Effector memory CD4-positive, alpha-beta T cell (primary cell): ENCODE data around the gene GOPC.
"Not testable (repeated sequence)": the region's sequence is repeated elsewhere in the genome, so short reads cannot be mapped to it uniquely, and the experiment has no call there.

Experiments used
- DNase-seq, 3 donors: peaks; one replicate each; pipeline ENCODE4 v3.0.0-alpha.2; 2020
- H3K27ac ChIP-seq: 2 replicates; pipeline ENCODE4 v1.7.0; 2013; ENCODE audit warnings: mild to moderate bottlenecking, low read length, moderate library complexity; ENCODE audit not compliant: insufficient read depth, poor library complexity, severe bottlenecking
- H3K27me3 ChIP-seq: replicated peaks from 2 replicates; pipeline ENCODE4 v1.7.0; 2013; ENCODE audit warnings: mild to moderate bottlenecking, low read length; ENCODE audit not compliant: insufficient read depth, control insufficient read depth, poor library complexity, severe bottlenecking
- H3K36me3 ChIP-seq: 2 replicates; pipeline ENCODE4 v1.7.0; 2013; ENCODE audit warnings: mild to moderate bottlenecking, low read length, moderate library complexity; ENCODE audit not compliant: control insufficient read depth, insufficient read depth
- H3K4me1 ChIP-seq: 2 replicates; pipeline ENCODE4 v1.7.0; 2013; ENCODE audit warnings: low read length, mild to moderate bottlenecking; ENCODE audit not compliant: control insufficient read depth, insufficient read depth, poor library complexity, severe bottlenecking
- H3K4me3 ChIP-seq: 2 replicates; pipeline ENCODE4 v1.7.0; 2013; ENCODE audit warnings: low read length, low read depth, mild to moderate bottlenecking; ENCODE audit not compliant: insufficient read depth, poor library complexity, severe bottlenecking
- H3K9me3 ChIP-seq: 2 replicates; pipeline ENCODE4 v1.7.0; 2013; ENCODE audit warnings: mild to moderate bottlenecking, low read length, moderate library complexity; ENCODE audit not compliant: control insufficient read depth
- total RNA-seq, 3 donors: gene quantifications; one replicate each; lab custom pipeline; 2026; lab: John Stamatoyannopoulos, UW

Gene GOPC
- total RNA-seq: 30.5 to 37.0 (median 35.6) reads per million in 3 donors

DNA sequence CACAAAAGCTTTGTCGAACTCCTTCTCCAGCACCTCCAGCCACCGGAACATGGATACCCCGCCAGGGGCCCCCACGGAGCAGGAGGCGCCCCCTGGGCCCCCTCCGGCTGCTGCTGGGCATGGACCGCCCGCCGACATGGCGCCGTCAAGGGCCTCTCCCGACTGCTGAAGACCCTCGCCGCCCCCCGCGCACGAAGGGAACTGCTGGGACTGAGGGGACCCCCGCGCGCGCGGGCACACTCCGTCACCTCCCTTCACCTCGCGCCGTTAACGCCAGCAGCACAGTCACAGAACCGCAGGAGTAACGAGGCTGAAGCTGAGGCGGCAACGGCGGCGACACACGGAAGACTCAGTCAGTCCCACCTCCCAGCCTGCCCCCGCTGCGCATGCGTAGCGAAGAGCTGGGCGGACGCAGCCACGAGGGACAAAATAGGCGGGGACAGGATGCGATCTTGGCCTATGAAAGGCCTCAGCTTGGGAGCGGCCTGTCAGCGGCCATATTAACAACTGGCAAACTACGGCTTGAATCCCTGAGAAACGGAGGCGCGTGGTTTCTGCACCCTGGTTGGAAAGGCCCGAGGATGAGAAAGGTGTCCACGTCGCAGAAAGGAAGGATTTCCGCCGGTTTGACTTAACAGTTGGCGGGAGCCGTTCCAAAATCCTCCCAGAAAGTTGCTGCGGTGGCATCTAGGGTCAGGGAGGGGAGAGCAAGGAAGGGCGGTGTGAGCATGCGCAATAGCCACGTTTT, at the start of gene GOPC:
Gene GOPC (minus strand): TSS at position 361 of the 748 bp plus-strand sequence. CDS start 223 bp downstream, at position 138.
- DNase-seq: peak; percentile 93
- Histone ChIP-seq H3K4me3 (peak within 1 kb of the TSS; percentile 94), H3K4me1 (peaks cover 13% of the 10 kb centered on the region), H3K27me3 (no peaks in the 10 kb centered on the region), H3K9me3 (no peaks in the 10 kb centered on the region), H3K27ac (peak within 1 kb of the TSS; percentile 77), H3K36me3 (no peaks in the 10 kb centered on the region)

DNA sequence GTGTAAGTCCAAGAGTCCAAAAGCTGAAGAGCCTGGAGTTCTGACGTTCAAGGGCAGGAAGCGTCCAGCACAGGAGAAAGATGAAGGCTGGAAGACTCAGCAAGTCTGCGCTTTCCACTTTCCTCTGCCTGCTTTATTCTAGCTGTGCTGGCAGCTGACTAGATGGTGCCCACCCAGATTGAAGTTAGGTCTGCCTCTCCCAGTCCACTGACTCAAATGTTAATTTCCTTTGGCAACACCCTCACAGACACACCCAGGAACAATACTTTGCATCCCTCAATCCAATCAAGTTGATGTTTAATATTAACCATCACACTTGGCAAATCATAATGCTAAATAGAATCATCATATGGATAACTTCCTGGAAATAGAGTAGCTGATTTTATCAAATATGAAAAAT, 49.7 kb upstream of the GOPC start:
- H3K27ac ChIP-seq, H3K27me3 ChIP-seq, H3K4me1 ChIP-seq, DNase-seq, H3K4me3 ChIP-seq, H3K9me3 ChIP-seq, H3K36me3 ChIP-seq: not testable (repeated sequence)

DNA sequence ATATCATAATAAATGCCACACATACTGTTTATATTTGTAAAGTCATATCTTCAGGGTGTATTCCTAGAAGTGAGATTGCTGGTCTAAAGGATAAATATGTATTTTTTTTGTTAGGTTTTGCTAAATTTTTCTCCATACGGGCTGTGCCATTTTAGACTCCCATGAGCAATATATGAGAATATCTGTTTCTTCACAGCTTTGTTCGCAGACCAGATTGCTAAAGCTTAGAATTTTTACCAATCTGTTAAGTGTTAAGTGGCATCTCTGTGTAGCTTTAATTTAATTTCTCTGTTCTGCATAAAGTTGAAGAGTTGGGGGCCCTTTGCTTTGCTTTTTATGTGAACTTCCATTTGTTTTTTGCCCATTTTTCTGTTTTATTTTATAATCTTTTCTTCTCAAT, 40.7 kb upstream of the GOPC start:
- no peak for DNase-seq
- H3K4me3 ChIP-seq: no peak overlapping the region
- H3K27ac ChIP-seq: no peak overlapping the region
- no peaks in the 10 kb centered on the region for H3K4me1 ChIP-seq
- H3K9me3 ChIP-seq: no peaks in the 10 kb centered on the region
- H3K36me3 ChIP-seq: no peaks in the 10 kb centered on the region
- H3K27me3 ChIP-seq: no peaks in the 10 kb centered on the region

DNA sequence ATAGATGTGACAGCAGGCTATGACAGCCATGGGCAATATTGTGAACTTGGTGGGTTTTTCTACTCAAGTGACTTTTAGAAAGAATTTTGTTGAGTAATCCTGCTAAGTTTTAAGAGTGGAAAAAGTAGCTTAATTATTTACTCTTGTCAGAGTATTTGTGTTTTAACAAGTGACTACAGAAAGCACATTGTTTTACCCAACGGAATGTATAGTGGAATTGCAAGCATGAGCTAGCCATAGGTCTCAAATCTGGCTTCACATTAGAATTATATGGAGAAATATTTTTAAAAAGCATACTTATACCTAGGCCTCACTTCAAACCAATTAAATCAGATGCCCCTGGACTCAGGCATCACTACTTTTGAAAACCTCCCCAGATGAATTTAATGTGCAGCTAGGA, 35.5 kb upstream of the GOPC start:
- no peaks in the 10 kb centered on the region for H3K4me1 ChIP-seq
- H3K27me3 ChIP-seq: no peaks in the 10 kb centered on the region
- no peak overlapping the region for H3K27ac ChIP-seq
- H3K4me3 ChIP-seq: no peak overlapping the region
- no peaks in the 10 kb centered on the region for H3K9me3 ChIP-seq
- H3K36me3 ChIP-seq: no peaks in the 10 kb centered on the region
- no peak for DNase-seq

DNA sequence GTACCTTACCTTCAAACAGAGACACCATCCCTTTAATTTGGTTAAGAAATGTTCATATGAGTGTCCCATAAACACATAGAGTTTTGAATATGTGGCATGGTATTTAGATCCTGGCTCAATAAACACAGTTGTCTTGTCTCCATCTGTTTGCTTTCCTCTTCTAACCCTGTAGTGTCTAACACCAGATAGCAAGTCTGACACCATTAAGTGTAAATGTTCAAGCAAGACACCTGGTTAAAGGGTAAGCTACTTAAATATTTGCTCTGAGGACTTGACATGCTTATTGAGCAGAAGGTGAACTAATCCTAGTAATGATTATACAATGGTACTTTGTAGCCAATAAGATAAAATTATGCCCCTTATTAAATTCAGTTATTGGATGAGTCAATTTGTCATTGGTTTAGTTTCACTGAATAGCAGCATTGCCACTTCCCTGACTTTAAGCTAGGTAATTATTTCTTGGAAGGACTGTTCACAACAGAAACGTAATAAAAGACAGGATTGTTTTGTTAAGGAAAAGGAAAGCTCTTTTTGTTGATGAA, 26.9 kb upstream of the GOPC start:
- no peaks in the 10 kb centered on the region for H3K36me3 ChIP-seq
- no peak for DNase-seq
- peaks cover 5% of the 10 kb centered on the region for H3K27me3 ChIP-seq
- H3K9me3 ChIP-seq: no peaks in the 10 kb centered on the region
- no peaks in the 10 kb centered on the region for H3K4me1 ChIP-seq
- H3K27ac ChIP-seq: no peak overlapping the region
- no peak overlapping the region for H3K4me3 ChIP-seq

DNA sequence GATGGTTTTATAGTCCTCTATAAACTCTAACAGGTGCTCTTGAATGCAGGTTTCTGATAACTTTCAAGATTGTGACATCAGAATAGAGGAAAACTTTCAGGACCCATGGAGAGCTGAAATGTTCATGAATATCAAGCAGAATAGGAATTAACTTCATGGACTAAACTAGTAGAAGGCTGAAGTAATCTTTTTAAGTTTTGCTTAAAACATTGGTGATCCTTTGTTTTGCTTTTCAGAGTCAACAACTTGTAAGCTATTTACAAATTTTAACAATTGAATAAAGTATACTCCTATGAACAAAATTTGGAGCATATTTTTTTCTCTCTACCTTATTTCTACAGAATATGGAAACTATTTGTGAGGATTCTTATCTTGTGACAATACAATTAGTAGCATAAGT, 25.2 kb upstream of the GOPC start:
- H3K4me1 ChIP-seq: no peaks in the 10 kb centered on the region
- no peak for DNase-seq
- H3K9me3 ChIP-seq: no peaks in the 10 kb centered on the region
- peaks cover 5% of the 10 kb centered on the region for H3K27me3 ChIP-seq
- H3K36me3 ChIP-seq: no peaks in the 10 kb centered on the region
- no peak overlapping the region for H3K4me3 ChIP-seq
- H3K27ac ChIP-seq: no peak overlapping the region

DNA sequence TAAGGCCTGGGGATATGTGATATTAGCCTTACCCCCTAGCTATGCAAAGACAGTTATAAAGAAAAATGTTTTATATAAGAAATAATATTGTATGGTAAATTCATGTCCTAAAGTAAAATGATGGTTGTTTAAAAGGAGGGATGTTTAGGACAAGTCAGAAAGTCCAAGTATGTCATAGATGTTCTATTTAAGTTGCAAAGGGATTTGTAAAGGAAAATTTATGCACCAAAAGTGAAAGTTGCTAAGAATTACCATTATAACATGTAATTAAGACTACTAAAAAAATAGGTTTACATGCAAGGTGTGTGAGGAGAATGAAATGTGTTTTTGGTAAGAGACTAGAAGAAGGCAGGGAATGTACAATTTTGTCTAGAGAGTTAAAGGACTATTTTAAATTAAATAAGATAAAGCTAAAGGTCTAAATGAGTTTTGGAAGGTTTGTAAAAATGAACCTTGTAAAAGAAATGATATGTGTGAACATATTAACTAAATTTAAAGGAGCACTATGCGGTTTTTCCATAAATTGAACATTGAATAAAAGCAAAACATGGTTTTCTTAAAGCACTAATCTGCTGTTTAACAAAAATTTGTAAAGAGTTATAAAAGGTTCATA, 22.7 kb upstream of the GOPC start:
- Histone ChIP-seq H3K9me3 (no peaks in the 10 kb centered on the region), H3K36me3 (no peaks in the 10 kb centered on the region), H3K4me1 (no peaks in the 10 kb centered on the region), H3K27me3 (no peaks in the 10 kb centered on the region), H3K27ac (no peak overlapping the region), H3K4me3 (no peak overlapping the region)
- no peak for DNase-seq

DNA sequence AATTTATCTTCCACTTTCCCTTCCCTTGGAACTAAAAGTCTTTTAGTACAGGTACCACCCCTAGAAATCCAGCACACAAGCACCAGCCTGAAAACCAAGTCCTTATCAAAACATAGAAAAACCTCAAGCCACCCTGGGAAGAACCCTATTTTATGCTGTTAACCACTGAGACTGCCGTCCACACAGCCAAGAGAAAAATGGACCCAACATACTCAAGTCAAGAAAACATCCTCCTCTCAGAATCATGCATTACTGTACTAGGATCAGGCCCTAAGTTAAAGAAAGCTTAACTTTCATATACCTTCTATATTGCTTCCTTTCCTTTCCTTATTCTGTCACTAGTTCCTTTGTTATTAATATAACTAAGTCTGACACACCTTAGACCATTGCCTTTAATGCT, 16.9 kb upstream of the GOPC start:
- H3K36me3 ChIP-seq: no peaks in the 10 kb centered on the region
- no peak for DNase-seq
- no peaks in the 10 kb centered on the region for H3K27me3 ChIP-seq

DNA sequence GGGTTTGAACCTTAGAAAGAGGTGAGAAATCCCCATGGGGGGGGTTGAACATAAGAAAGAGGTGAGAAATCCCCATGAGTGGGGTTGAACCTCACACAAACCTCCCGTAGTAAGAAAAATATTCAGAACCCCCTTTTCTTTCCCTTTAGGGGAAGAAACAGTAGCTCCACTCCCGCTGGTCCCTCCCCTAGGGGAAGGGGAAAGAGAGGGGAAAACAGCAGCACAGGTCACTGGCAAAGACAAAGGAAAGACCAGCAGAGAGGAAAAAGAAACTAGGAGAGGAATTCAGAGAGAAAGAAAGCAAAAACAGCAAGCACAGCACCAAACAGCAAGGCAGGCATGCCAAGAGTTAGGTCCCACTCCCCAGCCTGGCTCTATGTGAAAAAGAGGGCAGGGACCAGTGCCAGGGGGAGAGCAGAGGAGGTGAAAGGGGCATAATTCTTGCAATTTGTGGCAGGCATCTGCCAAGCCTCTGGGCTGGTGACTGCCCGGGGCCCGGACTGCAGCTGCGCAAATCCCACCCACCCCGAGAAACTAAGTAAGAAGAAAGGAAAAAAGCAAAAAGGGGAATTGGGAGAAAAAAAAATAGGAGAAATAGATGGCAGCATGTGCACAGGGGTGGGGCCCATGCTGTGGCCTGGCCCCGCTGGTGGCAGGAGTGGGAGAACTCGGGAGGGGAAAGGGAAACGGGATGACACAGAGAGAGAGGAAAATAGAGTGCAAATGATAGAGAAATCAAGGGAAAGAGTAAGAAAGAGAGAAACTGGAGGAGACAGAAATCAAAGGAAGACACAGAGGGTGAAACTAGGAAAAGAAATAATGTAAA, 15.1 kb upstream of the GOPC start:
- Histone ChIP-seq H3K36me3 (no peaks in the 10 kb centered on the region), H3K27me3 (no peaks in the 10 kb centered on the region), H3K27ac (no peak overlapping the region), H3K4me1 (peaks cover 5% of the 10 kb centered on the region), H3K9me3 (no peaks in the 10 kb centered on the region), H3K4me3 (no peak overlapping the region)
- DNase-seq: no peak

More for the DNA sequence above, 16.9 kb upstream of the GOPC start:
- Histone ChIP-seq H3K27ac (no peak overlapping the region), H3K4me1 (no peaks in the 10 kb centered on the region), H3K4me3 (no peak overlapping the region), H3K9me3 (no peaks in the 10 kb centered on the region)
